Lower leg skin (tissue), 4 donors: ENCODE measurements around the gene NFKB2. TPM values are rescaled to one million over a fixed set of nuclear protein-coding genes. Genes with fewer than 3 reads are reported as not detected.

Experiments used
- DNase-seq, 2 donors: peaks; one replicate each; pipeline ENCODE4 v3.0.0-alpha.2; 2019; ENCODE audit warnings: low spot score in 2 of 2
- H3K4me3 ChIP-seq: fragments of 200-600 bp; sonication (generic); 2 replicates; pipeline ENCODE4 v1.5.1; 2017; ENCODE audit warnings: mild to moderate bottlenecking, low read depth; ENCODE audit not compliant: poor library complexity, severe bottlenecking
- CTCF ChIP-seq, 3 donors: fragments of 450-650 bp; IDR thresholded peaks; one replicate each; pipeline ENCODE4 v1.5.1; 2016; ENCODE audit warnings: antibody characterized with exemption in 3 of 3, mild to moderate bottlenecking in 3 of 3, moderate library complexity in 2 of 3
- POLR2A ChIP-seq, 2 donors: fragments of 450-650 bp; IDR thresholded peaks; one replicate each; pipeline ENCODE4 v1.6.1; 2016 to 2017; ENCODE audit warnings: antibody characterized with exemption in 2 of 2, mild to moderate bottlenecking in 1 of 2, moderate library complexity in 1 of 2
- WGBS, 2 donors: methylation state at CpG; one replicate each; pipeline ENCODE4 v1.1.5; 2018; 5-methylcytosine and 5-hydroxymethylcytosine counted together
- intact Hi-C: fragments of 100-400 bp; cut with DNase I; formaldehyde crosslinking; loops from one replicate; pipeline ENCODE4 v1.15.0; 2023; ENCODE audit warnings: low total_unique reads
- total RNA-seq, 4 donors: library from RNA; depleted of rRNA; stranded (reverse); fragments of >200 nt; gene quantifications; one replicate each; pipeline ENCODE4 v1.1.0, GENCODE V29; 2016

NFKB2 gene
- total RNA-seq, 4 donors from 2014 or later, result 19.4 to 36.1 (median 20.1) TPM

DNA sequence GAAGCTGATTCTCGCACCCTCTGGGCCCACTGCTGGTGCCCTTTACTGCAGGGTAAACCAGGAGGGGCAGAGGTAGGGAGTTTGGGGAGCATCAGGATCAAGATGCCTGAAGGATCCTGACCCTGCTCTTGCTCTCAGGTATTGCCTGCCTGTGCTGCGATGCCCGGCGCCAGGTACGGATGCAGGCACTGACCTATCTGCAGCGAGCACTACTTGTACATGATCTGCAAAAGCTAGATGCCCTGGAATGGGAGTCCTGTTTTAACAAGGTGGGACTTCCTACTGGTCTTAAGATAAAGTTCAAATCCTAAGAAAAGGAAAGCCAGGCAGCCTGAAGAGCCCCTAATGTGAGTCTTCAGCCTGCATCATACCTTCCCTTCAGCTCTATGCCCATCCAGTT lies 16.1 kb upstream of the NFKB2 start:
- 94 to 96% methylated on average over 5 to 6 of the region's 6 CpGs for WGBS, 2 donors
- H3K4me3 ChIP-seq, result no peak overlapping the region
- TF ChIP-seq POLR2A (IDR thresholded peaks at IDR 0.05), result no peak
- no peak for TF ChIP-seq CTCF (IDR thresholded peaks at IDR 0.05)
- no peak for DNase-seq
- intact Hi-C loops, result no loop called here

- no peak overlapping the region for H3K4me3 ChIP-seq
- whole genome bisulfite sequencing, 2 donors, result 58 to 71% methylated on average over 8 to 9 of the region's 9 CpGs
- intact Hi-C loops, result no loop called here
- TF ChIP-seq POLR2A (IDR thresholded peaks at IDR 0.05) (no peak), CTCF (IDR thresholded peaks at IDR 0.05) (no peak)
- DNase-seq, result no peak
Observed at GRCh38 chr10:102381983-102382382, 13.5 kb upstream of the NFKB2 start.

GRCh38 chr10:102382871-102383270 lies 12.6 kb upstream of the NFKB2 start:
- 90 to 95% methylated on average over 8 of the region's 8 CpGs for WGBS, 2 donors
- H3K4me3 ChIP-seq, result no peak overlapping the region
- TF ChIP-seq POLR2A (IDR thresholded peaks at IDR 0.05), result no peak
- TF ChIP-seq CTCF (IDR thresholded peaks at IDR 0.05), result no peak
- intact Hi-C loops, result no loop called here
- DNase-seq, result no peak

DNA sequence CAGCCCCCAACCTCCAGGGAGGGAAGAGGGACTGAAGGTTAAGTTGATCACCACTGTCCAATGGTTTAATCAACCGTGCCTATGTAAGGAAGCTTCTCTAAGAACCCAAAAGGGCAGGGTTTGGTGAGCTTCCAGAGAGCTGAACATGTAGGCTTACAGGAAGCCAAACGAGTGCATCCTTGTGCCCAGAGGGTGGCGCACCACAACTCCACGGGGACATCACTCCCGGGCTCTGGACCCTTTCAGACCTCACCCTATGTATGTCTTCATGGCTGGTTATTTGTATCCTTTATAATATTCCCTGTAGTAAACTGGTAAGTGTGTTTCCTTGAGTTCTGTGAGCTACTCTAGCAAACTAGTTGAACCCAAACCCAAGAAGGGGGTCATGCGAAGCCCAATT lies 11.5 kb upstream of the NFKB2 start:
- intact Hi-C loops, result no loop called here
- TF ChIP-seq CTCF (IDR thresholded peaks at IDR 0.05) (no peak), POLR2A (IDR thresholded peaks at IDR 0.05) (no peak)
- DNase-seq, result no peak
- H3K4me3 ChIP-seq, result no peak overlapping the region
- whole genome bisulfite sequencing, 2 donors, result 38 to 47% methylated on average over 6 of the region's 6 CpGs

DNA sequence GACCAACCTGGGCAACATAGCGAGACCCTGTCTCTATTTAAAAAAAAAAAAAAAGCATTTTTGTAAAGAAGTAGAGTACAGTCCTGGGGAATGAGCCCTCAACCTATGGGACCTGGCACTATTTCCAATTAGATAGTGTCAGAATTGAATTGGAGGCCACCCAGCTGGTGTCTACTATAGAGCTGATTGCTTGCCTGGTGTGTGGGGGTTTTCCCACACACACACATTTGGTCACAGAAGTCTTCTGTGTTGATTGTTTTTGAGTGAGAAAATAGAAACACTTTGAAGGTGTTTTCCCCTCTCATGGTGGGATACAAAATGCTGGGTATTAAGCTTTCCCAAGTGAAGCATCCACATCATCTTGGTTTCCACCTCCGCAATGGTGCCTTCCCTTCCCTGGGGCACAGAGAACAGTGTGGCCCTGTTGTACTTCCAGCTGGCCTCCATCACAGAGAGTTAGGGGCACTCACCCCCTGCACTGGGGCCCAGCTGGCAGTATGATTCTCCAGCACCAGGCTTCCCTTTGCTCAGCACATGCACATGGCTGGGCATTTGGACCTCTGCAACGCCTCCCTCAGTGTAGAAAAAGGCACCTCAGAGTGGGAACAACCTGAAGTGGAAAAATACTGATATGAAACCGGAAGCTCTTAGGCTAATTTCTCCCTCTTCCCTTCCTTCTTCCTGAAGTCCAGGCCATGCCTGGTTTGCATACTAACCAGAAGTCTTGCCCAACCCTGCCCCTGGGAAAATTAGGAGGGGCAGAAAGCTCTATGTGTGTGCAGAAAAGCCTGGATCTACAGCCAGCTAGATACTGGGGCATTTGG lies 10.7 kb upstream of the NFKB2 start:
- TF ChIP-seq POLR2A (IDR thresholded peaks at IDR 0.05) (no peak), CTCF (IDR thresholded peaks at IDR 0.05) (no peak)

More for the DNA sequence above, 10.7 kb upstream of the NFKB2 start:
- no peak for DNase-seq
- intact Hi-C loops, result no loop called here
- WGBS, 2 donors, result 53 to 58% methylated on average over 4 of the region's 4 CpGs
- H3K4me3 ChIP-seq, result no peak overlapping the region
